ENCODE measurements around the gene ULBP1.

DNA sequence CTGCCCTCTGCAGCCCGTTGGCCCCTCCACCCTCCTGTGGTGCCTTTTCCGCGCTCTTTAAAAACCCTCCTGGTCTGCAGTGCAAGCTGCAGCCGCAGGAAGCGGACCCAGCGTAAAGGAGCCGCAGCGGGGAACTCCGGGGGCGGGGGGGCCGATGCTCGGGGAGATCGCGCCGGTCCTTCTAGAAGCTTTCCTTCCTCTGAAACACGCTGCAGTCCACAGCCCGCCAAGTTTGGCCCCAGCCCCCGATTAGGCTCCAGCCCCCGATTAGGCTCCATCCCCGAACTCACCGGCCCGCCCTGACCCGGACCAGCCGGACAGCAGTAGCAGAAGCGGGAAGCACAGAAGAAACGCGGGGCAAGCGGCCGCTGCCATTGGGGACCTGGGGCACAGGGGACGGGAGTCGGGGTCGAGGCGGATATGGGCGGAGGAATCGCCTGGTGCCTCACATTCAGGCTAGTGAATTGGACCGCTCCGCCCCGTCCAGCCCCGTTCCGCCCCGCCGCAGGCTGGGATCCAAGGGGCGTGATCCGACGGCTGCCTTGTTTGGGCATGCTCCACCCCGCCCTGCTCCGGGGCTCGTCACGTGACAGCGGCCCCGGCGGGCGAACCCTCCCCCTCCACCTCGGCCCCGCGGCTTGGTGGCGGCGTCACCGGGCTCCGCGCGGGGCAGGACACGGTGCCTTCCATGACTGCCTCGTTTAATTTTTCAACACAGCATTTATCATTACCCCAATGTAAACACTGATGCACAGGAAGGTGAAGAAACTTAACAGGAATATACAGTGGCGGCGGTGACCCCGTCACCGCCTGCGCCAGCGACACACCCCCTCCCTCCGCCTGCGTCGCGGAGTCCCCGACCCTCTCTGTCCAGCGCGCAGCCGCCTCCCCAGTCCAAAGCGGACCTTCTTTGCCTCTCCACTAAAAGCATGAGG is 41.3 kb downstream of the ULBP1 start:
- no peak for TF ChIP-seq CTCF (IDR thresholded peaks at IDR 0.05)
- TF ChIP-seq POLR2A (IDR thresholded peaks at IDR 0.05) = no peak
